PFSK-1 (cell line): ENCODE data around the gene SLC9A3.

Experiments
- FOXP2 ChIP-seq: optimal IDR thresholded peaks from 2 replicates; pipeline ENCODE3; 2011; ENCODE audit warnings: borderline replicate concordance, control low read depth, inconsistent platforms; ENCODE audit not compliant: insufficient read depth; ENCODE audit errors: extremely low read length, extremely low read depth
- POLR2AphosphoS5 ChIP-seq: IDR thresholded peaks from 2 replicates; pipeline ENCODE4 v1.6.1; 2012; ENCODE audit warnings: low read depth, mild to moderate bottlenecking, control low read depth, low read length, moderate library complexity
- REST ChIP-seq, 2 experiments: IDR thresholded peaks; 2 replicates each; pipeline versions ENCODE4 v1.6.1 to v1.8.0; 2011 to 2012; ENCODE audit warnings: low read depth in 2 of 2, low read length in 2 of 2, control low read depth in 1 of 2, inconsistent platforms in 1 of 2, mild to moderate bottlenecking in 1 of 2, moderate library complexity in 1 of 2; ENCODE audit not compliant: insufficient read depth in 1 of 2
- SIN3A ChIP-seq: IDR thresholded peaks from 2 replicates; pipeline ENCODE4 v1.6.1; 2012; ENCODE audit warnings: mild to moderate bottlenecking, low read length, moderate library complexity, borderline replicate concordance; ENCODE audit not compliant: insufficient read depth

GRCh38 chr5:482506-482905, 41.7 kb downstream of the SLC9A3 start:
- TF ChIP-seq FOXP2 (no peak), POLR2AphosphoS5 (no peak), REST (IDR thresholded peaks at IDR 0.05; ENCODE audit: insufficient read depth in 1 of 2, low read depth in 2 of 2, low read length in 2 of 2) (no peak), SIN3A (no peak)
